Putamen (tissue), 1 donor: ENCODE measurements around the gene UTS2R.

ENCODE experiments used
- DNase-seq: peaks from one replicate; pipeline ENCODE4 v3.0.0-alpha.2; 2016; ENCODE audit warnings: low spot score

UTS2R gene

DNA sequence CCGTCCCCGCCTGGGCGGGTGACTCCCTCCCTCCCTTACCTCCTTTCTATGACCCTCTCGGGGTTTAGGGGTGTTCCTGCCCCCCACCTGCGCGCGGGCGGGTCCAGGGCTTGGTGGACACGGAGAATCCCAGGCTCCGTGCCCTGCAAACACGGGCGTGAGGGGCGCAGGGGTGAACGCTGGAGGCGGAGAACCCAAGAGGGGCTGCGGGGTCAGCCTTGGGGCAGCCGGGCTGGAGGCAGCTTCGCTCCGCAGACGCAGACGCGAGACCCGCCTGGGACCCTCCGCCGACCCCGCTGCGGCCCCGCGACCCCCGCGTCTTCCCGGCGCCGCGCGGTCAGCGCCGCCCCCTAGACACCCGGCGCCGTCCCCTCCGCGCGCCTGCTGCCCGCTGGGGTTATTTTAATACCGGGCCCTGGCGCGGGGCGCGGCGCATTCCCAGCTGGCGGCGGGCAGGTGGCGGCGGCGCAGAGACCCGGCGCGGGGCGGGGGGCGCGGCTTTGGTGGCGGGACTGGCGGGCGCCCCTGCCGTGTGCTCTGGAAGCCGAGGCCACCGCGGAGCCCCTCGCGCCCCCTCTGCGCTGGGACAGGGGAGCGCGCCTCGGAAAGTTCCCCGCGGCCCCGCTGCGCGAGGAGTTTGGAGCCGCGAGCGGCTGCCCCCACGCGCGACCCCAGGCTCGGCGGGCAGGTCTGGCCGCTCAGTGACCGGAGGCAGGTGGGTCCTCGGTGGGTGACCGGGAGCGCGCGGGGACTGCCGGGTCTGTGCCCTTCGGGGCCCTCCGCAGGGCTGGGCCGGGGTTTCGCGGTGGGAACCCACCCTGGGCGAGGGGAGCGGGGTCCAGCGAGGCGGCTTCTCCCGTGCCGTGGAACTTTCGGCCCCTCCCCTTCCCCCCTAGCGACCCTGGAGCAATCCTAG lies at the start of gene UTS2R:
Gene UTS2R, plus strand, starts transcription at position 433 of the 916 bp plus-strand sequence. CDS start 2,560 bp downstream, outside the sequence.
- DNase-seq, result no peak

- no peak for DNase-seq
Observed at GRCh38 chr17:82321947-82322466, 49.6 kb upstream of the UTS2R start.

DNA sequence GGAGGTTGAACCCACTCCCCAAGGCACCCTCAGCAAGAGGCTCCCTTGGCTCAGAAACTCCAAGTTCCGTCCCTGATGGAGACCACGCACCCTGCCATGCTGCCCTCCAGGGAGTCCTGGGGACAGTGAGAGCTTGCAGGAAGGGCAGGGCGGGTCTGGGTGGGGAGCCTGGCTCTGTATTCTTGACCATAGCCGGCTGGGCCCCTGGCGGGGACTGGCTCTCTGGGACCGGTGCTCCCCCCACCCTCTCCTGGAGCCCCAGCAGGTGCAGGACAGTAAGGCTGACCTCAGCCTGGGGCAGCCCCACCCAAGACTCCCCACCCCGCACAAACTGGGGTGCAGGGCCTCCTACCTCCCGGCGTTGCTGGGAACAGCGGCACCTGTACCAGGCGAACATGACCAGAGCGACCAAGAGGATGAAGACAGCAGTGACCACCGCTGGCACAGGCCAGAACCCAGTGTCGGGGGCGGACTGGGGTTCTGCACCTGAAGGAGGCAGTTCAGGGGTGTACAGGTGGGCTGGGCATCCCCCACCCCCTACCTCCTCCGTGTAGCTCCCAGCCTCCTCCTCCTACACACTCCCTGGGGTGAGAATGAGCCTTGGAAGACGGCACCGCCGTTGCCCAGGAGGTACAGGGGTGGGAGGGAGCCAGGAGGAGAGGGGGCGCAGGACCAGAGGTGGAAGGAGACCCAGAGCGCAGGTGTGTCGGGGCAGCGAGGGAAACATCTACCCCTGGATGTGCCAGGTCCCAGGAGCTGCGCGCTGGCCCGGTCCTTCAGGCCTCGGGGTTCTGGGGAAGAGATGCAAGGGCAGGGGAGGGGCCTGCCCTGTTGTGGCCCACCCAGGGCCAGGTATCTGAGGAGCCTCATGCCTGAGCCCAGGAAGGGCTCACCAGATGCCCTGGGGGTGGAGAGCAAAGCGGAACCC lies 48.8 kb upstream of the UTS2R start:
- no peak for DNase-seq

DNA sequence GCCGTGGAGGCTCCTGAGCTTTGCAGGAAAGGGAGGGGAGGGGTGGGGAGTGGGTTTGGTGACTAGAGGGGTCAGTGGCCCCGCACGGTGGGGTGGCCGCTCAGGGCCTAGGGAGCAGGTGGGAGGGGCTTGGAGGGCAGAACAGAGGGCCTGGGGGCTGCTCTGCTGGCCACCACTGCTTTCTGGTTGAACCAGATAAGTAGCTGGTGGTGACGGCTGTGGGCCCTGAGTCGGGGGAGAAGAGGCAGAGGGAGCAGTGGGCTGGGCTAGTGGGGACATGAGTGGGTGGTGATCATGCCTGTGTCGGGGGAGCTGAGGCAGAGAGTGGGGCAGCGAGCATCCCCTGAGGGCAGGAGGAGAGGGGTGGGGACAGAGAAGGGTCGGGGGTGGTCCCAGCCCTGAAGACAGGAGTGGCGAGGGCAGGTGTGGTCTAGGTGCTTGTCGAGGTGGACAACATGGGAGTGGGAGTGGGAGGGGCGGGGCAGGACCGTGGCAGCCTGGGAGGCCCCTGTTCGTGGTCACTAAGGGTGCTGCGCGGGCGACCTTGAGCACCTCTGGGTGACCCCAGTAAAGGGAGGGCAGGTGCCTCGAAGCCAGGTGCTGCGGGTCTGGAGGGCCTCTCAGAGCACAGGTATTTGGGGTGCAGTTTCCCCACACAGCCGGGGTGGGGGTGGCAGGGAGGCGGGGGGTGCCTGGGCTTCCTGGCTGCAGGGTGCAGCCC lies 47.9 kb upstream of the UTS2R start:
- DNase-seq, result no peak

GRCh38 chr17:82324566-82325285 lies 46.8 kb upstream of the UTS2R start:
- DNase-seq, result peak; percentile 33

DNA sequence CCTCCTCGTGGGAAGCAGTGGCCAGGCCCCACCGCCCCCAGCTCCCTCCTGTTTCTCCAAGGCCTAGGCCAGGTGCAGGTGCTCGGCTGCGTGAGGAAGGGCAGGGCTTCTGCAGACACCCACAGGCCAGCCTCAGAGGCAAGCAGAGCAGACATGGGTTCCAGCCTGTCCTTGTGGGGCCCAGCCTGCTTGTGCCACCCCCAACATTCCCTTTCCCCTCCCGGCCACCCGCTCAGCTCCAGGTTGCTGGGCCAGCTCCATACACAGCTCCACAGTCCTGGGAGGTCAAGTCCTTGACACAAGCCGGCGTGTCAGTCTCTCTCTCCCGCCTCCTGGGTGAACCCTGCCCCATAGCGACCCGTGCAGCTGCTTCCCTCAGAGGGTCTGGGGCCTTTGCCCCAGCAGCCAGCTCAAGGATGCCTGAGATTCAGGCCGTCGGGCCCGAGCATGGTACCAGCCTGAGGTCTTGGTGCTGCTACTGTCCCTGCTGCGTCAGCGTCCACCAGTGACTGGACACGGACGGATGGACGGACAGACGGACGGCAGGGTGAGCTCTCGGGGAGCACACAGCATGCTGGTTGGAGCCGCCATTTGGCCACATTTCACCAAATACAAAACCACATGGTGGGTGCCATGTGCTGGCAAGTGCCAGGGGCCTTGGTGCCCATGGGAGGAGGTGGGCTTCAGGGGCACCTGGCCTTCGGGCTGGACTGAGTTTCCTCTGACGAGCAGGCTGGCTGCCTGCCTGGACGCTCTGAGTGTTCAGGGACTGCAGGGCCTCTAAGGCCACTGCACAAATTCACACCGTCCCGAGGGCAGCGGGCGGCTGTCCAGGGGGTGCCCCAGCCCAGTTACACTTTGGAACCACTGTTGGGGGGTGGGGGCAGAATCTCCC lies 46.0 kb upstream of the UTS2R start:
- DNase-seq, result no peak

- no peak for DNase-seq
Observed at GRCh38 chr17:82327289-82327688, 44.3 kb upstream of the UTS2R start.

DNA sequence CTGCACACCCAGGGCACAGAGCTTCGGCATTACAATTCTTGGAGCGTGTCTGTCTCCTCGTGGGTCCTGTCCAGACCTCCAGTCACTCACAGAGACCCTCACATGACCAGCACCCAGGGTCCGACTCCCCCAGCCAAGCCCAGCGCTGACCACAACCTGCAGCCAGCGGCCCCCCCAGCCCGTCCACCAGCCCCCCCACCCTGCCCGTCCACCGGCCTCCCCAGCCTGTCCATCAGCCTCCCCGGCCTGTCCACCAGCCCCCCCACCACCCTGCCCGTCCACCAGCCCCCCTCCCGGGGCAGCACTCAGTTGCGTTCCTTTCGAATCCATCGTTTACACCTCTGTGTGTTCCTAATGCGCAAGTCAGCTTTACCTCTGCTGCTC lies 43.8 kb upstream of the UTS2R start:
- no peak for DNase-seq

DNA sequence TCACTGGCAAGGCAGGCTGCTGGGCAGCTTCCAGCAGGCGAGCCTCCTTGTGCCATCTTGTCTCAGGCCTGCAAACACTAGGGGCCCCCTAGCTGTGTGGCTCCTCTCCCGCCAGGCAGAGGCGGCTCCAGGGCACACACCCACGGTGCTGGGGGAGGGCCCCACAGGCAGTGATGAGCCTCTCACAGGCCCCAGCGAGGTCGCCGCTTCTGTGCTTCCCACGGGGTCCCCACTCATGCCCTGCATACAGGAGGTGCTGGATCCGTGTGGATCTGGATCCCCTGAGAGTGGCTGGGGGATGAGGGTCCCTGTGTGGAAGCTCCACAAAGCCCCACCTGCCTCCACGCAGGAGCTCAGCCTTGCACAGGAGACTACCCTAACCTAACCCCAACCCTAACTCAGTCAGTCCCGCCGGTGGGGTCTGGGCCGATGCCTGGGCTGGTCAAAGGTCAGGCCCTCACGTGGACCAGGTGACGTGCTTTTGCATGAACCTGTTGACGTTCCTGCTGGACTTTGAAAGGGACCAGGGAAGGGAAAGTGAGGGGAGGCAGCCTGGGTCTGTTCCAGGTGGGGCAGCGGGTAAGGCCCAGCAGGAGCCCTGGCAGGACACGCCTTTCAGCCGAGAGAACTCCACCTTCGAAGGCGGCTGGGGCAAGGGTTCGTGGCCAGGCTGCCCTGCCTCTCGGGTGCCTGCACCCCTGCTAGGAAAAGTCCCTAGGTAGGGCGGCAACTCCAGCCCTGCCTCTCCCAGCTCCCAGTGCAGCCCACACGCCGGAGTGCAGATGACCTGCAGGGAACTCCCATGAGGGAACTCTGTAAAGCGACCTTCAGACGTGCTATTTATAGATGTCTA lies 43.2 kb upstream of the UTS2R start:
- no peak for DNase-seq

- DNase-seq, result no peak
Observed at GRCh38 chr17:82328994-82329507, 42.5 kb upstream of the UTS2R start.

DNA sequence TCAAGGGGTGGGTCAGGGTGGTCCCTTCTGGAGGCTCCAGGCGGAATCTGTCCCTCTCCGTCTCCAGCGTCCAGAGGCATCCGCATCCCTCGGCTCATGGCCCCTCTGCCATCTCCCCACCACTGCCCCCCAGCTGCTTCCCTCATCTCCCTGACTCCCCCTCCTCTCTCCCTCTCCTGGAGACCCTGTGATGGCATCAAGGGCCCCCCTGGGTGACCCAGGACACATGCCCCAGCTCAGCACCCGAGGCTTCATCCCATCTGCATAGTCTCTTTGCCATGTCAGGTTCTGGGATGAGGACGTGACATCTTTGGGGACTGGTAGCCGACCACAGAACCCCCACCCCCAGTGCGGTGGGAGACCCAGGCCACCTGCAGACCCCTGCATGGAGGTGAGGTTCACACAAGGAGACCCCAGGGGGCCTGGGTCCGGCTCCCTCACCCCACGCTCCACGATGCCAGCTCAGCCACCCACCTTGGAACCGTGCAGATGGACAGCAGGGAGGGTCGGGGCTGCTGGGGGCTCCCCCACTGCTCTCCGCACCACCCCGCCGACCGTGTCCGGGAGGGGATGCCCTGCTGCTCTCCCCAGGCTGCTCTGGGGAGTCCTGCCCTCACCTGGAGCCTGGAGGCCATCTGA lies 41.8 kb upstream of the UTS2R start:
- DNase-seq, result no peak

DNA sequence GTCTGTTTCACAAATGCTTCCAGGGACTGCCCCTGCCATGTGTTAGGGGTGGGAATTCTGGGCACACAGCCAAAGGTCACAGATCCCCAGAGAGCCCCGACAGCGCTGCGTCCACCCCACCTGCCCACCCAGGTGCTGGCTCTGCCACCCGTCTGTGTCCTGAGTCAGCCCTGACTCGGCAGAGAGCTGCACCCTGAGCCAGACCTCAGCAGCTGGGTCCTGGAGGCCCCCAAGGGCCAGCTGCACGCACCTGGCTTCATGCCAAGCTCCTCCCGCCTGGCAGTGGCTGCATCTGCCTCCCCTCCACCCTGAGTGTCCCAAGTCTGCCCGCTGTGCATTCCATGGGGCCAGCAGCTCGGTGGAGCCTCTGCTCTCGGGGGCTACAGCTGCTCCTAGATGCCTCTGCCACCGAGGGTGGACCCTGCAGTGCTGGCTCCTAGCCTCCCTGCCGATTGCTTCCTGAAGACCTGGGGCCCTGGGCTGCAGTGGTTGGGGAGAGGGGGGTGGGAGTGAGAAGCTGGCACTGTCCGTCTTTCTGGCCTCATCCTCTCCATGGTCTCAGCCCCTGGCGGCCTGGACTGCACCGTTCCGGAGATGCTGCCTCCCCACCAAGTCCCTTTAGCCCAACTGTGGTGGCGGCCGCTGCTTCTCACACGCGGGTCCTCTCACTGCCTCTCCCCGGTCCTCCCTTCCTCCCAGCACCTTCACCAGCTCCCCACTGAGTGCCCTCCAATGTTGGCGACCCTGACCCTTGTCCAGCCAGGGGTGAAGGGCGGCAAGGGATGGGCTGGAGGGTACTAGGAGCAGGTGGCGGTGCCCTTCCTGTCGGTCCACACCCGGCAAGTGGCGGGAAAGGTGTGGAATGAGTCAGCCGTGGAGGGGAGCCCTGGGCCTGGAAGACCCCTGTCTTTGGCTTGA lies 41.0 kb upstream of the UTS2R start:
- no peak for DNase-seq

GRCh38 chr17:82331345-82331939 lies 40.1 kb upstream of the UTS2R start:
- DNase-seq, result no peak

GRCh38 chr17:82332669-82333278 lies 38.8 kb upstream of the UTS2R start:
- no peak for DNase-seq

DNA sequence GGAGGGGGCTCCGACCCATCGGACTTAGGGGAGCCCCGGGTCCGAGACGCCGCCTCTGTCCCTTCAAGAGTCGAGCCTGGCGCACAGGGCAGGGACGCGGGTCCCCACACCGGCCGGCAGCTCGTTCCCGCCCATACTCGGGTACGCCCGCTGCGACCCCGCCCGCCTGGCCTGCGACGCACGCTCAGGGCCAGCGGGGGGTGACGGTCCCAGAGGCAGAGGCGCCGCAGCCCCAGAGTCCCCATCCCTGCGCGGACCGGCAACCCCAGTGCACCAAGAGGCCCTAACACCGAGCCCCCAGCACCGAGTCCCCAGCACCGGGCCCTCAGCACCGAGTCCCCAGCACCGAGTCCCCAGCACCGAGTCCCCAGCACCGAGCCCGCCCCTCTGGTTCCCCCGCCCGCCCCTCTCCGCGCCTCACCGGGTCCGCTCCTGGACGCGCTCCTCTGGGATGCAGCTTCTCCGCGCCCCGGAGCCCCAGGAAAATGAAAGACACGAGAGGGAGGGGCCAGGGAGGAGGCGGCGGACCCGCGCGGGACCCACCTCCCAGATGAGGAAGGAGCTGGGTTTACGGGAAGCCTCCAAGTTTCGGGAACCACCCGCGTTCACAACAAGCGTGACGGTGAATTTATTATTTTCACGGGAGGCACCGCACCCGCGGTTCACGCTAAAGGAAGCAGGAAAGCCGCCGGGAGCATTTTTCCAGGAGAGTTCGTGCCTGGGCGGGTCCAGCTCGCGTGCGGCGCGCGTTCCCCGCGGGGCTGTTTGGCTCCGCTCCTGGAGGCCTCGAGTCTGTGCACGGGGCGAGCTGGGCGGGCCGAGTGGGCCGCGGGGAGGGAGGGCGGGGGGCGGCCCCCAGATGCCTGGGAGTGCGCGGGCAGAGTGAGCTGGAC lies 38.0 kb upstream of the UTS2R start, which contains the start of gene SECTM1:
Gene SECTM1, minus strand, starts transcription at position 488 of the 893 bp plus-strand sequence. CDS start 6,526 bp downstream, outside the sequence.
- no peak for DNase-seq
